Neural cell (in vitro differentiated cells): ENCODE measurements around the gene TMEM192. TPM values are rescaled to one million over a fixed set of nuclear protein-coding genes. Genes with fewer than 3 reads are reported as not detected.
A peak's percentile ranks its signal among the peaks of the same experiment; 100 is the strongest.

Source experiments
- H2AFZ ChIP-seq: fragments of 200-600, 300-800 bp; sonication (generic), shearing (Covaris generic); 2 replicates; pipeline ENCODE4 v1.6.0; 2014; ENCODE audit warnings: low read depth, mild to moderate bottlenecking, antibody characterized with exemption, low read length, moderate library complexity
- H3F3A ChIP-seq: fragments of 200-600 bp; shearing (Covaris generic); 2 replicates; pipeline ENCODE4 v1.6.1; 2016; ENCODE audit warnings: mild to moderate bottlenecking, moderate library complexity, mixed read lengths, antibody characterized with exemption, low read length; ENCODE audit not compliant: insufficient read depth, poor library complexity, severe bottlenecking
- H3K27ac ChIP-seq: fragments of 200-600, 300-800 bp; sonication (generic), shearing (Covaris generic); 2 replicates; pipeline ENCODE4 v1.5.1; 2014; ENCODE audit warnings: mild to moderate bottlenecking, low read length, moderate library complexity
- H3K27me3 ChIP-seq: fragments of 300-800, 200-600 bp; sonication (generic), shearing (Covaris generic); 2 replicates; pipeline ENCODE4 v1.6.0; 2014; ENCODE audit warnings: mild to moderate bottlenecking, low read depth, low read length, moderate library complexity; ENCODE audit not compliant: insufficient read depth
- H3K36me3 ChIP-seq: fragments of 300-800, 200-600 bp; sonication (generic), shearing (Covaris generic); 2 replicates; pipeline ENCODE4 v1.5.1; 2014; ENCODE audit warnings: mild to moderate bottlenecking, antibody characterized with exemption, low read length, moderate library complexity; ENCODE audit not compliant: insufficient read depth
- H3K4me2 ChIP-seq: fragments of 300-800, 200-600 bp; sonication (generic), shearing (Covaris generic); 2 replicates; pipeline ENCODE4 v1.6.0; 2014; ENCODE audit warnings: mild to moderate bottlenecking, low read length
- H3K4me3 ChIP-seq: fragments of 300-800, 200-600 bp; sonication (generic), shearing (Covaris generic); 2 replicates; pipeline ENCODE4 v1.5.1; 2014; ENCODE audit warnings: mild to moderate bottlenecking, low read length, moderate library complexity
- H3K79me2 ChIP-seq: fragments of 200-600 bp; shearing (Covaris generic); replicated peaks from 2 replicates; pipeline ENCODE4 v1.6.0; 2014; ENCODE audit warnings: mild to moderate bottlenecking, low read length, moderate library complexity; ENCODE audit not compliant: insufficient read depth
- H3K9ac ChIP-seq: fragments of 300-800, 200-600 bp; sonication (generic), shearing (Covaris generic); 2 replicates; pipeline ENCODE4 v1.6.1; 2016; ENCODE audit warnings: mild to moderate bottlenecking, low read length, mixed read lengths
- H3K9me2 ChIP-seq: fragments of 200-600 bp; shearing (Covaris generic); 2 replicates; pipeline ENCODE4 v1.6.1; 2016; ENCODE audit warnings: mild to moderate bottlenecking, low read length, mixed read lengths; ENCODE audit not compliant: insufficient read depth
- H3K9me3 ChIP-seq: fragments of 200-600, 300-800 bp; sonication (generic), shearing (Covaris generic); 2 replicates; pipeline ENCODE4 v1.6.1; 2016; ENCODE audit warnings: mild to moderate bottlenecking, mixed run types, low read length, moderate library complexity, mixed read lengths
- H4K20me1 ChIP-seq: fragments of 200-600 bp; shearing (Covaris generic); 2 replicates; pipeline ENCODE4 v1.6.1; 2016; ENCODE audit warnings: mild to moderate bottlenecking, mixed run types; ENCODE audit not compliant: insufficient read depth
- EP300 ChIP-seq: fragments of 450-650 bp; conservative IDR thresholded peaks from 2 replicates; pipeline ENCODE4 v1.6.1; 2014; ENCODE audit warnings: antibody characterized with exemption, mild to moderate bottlenecking, moderate library complexity; ENCODE audit not compliant: poor library complexity, severe bottlenecking
- EZH2 ChIP-seq: fragments of 200-600, 300-800 bp; shearing (Covaris generic), sonication (generic); IDR thresholded peaks from 2 replicates; pipeline ENCODE4 v1.6.1; 2014; ENCODE audit warnings: antibody characterized with exemption, low read length, borderline replicate concordance, mild to moderate bottlenecking; ENCODE audit not compliant: insufficient read depth, poor library complexity, severe bottlenecking
- MXI1 ChIP-seq: fragments of 450-650 bp; conservative IDR thresholded peaks from 2 replicates; pipeline ENCODE4 v1.6.1; 2014; ENCODE audit warnings: antibody characterized with exemption, mild to moderate bottlenecking; ENCODE audit not compliant: poor library complexity, severe bottlenecking
- POLR2AphosphoS5 ChIP-seq: IDR thresholded peaks from 2 replicates; pipeline ENCODE4 v1.6.1; 2012
- RAD21 ChIP-seq: fragments of 450-650 bp; conservative IDR thresholded peaks from 2 replicates; pipeline ENCODE4 v1.6.1; 2014; ENCODE audit warnings: antibody characterized with exemption, mild to moderate bottlenecking, moderate library complexity
- SMC3 ChIP-seq: fragments of 450-650 bp; conservative IDR thresholded peaks from 2 replicates; pipeline ENCODE4 v1.6.1; 2014; ENCODE audit warnings: antibody characterized with exemption, mild to moderate bottlenecking, moderate library complexity; ENCODE audit not compliant: poor library complexity
- TAF1 ChIP-seq: IDR thresholded peaks from 2 replicates; pipeline ENCODE4 v1.6.1; 2012; ENCODE audit warnings: low read depth
- polyA plus RNA-seq: library from polyadenylated mRNA; depleted of rRNA; stranded (reverse); fragments of >200 nt; gene quantifications from 2 replicates; pipeline ENCODE4 v1.2.3, GENCODE V29; 2014
- TF ChIP-seq, protein P1 (sequence below): fragments of 450-650 bp; IDR thresholded peaks from 2 replicates; pipeline ENCODE4 v1.5.1; 2014; ENCODE audit warnings: antibody characterized with exemption, mild to moderate bottlenecking, moderate library complexity; ENCODE audit not compliant: poor library complexity, severe bottlenecking
- TF ChIP-seq, protein P2 (sequence below): IDR thresholded peaks from 2 replicates; pipeline ENCODE4 v1.6.1; 2012; ENCODE audit warnings: borderline replicate concordance

The TMEM192 gene
- polyA plus RNA-seq, 1 donor from 2014 or later = 10.5 TPM

DNA sequence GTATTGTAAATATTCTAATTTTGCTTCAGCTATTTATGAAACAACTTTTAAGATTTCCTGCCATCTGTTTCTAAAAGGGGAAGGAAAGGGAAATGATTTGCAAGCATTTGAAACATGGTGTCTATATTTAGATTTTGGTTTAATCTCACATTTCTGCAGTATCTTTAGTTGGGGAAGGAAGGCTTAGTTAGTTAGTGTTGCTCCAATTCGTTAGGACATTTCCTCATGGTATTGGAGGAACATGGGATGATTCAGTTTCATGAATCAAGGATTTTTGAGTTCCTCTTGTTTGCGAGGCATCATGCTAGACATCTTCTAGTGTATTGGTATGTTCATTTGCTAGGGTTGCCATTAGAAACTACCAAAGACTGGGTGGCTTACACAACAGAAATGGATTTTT, 20.5 kb upstream of the TMEM192 start:
- TF ChIP-seq RAD21 (no peak), POLR2AphosphoS5 (no peak), TAF1 (no peak), EP300 (no peak), SMC3 (no peak), MXI1 (no peak), EZH2 (no peak)
- TF ChIP-seq, protein P1, sequence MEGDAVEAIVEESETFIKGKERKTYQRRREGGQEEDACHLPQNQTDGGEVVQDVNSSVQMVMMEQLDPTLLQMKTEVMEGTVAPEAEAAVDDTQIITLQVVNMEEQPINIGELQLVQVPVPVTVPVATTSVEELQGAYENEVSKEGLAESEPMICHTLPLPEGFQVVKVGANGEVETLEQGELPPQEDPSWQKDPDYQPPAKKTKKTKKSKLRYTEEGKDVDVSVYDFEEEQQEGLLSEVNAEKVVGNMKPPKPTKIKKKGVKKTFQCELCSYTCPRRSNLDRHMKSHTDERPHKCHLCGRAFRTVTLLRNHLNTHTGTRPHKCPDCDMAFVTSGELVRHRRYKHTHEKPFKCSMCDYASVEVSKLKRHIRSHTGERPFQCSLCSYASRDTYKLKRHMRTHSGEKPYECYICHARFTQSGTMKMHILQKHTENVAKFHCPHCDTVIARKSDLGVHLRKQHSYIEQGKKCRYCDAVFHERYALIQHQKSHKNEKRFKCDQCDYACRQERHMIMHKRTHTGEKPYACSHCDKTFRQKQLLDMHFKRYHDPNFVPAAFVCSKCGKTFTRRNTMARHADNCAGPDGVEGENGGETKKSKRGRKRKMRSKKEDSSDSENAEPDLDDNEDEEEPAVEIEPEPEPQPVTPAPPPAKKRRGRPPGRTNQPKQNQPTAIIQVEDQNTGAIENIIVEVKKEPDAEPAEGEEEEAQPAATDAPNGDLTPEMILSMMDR = no peak
- TF ChIP-seq, protein P2, sequence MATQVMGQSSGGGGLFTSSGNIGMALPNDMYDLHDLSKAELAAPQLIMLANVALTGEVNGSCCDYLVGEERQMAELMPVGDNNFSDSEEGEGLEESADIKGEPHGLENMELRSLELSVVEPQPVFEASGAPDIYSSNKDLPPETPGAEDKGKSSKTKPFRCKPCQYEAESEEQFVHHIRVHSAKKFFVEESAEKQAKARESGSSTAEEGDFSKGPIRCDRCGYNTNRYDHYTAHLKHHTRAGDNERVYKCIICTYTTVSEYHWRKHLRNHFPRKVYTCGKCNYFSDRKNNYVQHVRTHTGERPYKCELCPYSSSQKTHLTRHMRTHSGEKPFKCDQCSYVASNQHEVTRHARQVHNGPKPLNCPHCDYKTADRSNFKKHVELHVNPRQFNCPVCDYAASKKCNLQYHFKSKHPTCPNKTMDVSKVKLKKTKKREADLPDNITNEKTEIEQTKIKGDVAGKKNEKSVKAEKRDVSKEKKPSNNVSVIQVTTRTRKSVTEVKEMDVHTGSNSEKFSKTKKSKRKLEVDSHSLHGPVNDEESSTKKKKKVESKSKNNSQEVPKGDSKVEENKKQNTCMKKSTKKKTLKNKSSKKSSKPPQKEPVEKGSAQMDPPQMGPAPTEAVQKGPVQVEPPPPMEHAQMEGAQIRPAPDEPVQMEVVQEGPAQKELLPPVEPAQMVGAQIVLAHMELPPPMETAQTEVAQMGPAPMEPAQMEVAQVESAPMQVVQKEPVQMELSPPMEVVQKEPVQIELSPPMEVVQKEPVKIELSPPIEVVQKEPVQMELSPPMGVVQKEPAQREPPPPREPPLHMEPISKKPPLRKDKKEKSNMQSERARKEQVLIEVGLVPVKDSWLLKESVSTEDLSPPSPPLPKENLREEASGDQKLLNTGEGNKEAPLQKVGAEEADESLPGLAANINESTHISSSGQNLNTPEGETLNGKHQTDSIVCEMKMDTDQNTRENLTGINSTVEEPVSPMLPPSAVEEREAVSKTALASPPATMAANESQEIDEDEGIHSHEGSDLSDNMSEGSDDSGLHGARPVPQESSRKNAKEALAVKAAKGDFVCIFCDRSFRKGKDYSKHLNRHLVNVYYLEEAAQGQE = no peak
- no peaks in the 10 kb centered on the region for H3K9me2 ChIP-seq
- no peaks in the 10 kb centered on the region for H3K9me3 ChIP-seq
- H3K4me3 ChIP-seq = no peak overlapping the region
- H3K36me3 ChIP-seq = no peaks in the 10 kb centered on the region
- H3K27me3 ChIP-seq = no peaks in the 10 kb centered on the region
- no peak overlapping the region for H3K27ac ChIP-seq
- H3K4me2 ChIP-seq = no peak overlapping the region
- no peaks in the 10 kb centered on the region for H3K79me2 ChIP-seq
- no peaks in the 10 kb centered on the region for H3F3A ChIP-seq
- H4K20me1 ChIP-seq = no peaks in the 10 kb centered on the region
- no peak overlapping the region for H2AFZ ChIP-seq
- no peak overlapping the region for H3K9ac ChIP-seq

DNA sequence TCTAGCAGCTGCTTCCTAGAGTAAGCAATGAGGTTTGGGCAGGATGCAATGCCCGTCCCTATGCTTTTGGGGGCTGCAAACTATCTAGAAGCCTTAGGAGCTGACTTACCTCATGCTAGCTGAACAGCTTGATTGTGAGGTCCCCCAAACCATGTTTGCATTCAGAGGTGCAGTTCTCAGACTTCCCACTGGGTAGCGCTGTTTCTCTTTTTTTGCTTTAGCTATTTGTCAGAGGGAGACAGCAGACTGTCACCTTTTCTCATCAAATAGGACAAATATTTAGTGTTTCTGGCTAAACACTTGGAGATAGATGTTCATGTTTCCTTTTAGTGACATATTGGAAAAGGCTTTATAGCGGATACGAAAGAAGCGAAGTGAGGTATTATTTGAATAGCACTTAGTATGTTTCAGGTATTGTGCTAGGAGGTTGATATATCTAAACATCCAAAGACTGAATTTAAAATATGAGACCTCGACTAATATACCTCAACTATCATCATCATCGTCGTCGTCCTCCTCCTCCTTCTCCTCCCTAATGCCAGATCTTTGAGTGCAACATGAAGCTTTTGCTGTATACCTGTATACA, 18.7 kb upstream of the TMEM192 start:
- Histone ChIP-seq H2AFZ (no peak overlapping the region), H4K20me1 (no peaks in the 10 kb centered on the region), H3K79me2 (no peaks in the 10 kb centered on the region), H3K4me2 (no peak overlapping the region), H3F3A (no peaks in the 10 kb centered on the region), H3K9ac (no peak overlapping the region), H3K36me3 (no peaks in the 10 kb centered on the region), H3K9me3 (no peaks in the 10 kb centered on the region), H3K4me3 (no peak overlapping the region), H3K27me3 (no peaks in the 10 kb centered on the region), H3K27ac (no peak overlapping the region), H3K9me2 (no peaks in the 10 kb centered on the region)
- TF ChIP-seq RAD21 (peak; percentile 96), SMC3 (peak; percentile 96), POLR2AphosphoS5 (no peak)
- TF ChIP-seq, protein P1 = peak; percentile 96
